ENCODE results near the gene DNAJC12.

The DNAJC12 gene

DNA sequence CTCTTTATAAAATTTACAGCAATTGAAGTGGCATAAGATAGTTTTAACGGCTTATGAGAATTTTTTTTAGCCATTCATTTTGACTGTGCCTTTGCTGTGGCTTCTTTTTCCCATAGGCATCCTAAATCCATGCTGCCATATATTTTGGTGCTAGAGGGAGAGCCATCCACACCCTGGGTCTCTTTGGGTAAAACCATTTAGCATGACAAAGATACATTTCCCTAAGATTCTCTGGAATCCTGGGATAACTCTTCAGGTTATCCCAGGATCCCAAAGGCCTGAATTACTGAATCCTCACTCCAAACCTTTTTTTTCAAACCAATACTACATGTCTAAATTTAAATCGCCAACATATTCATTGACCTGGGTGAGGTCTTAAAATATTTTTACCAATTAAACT lies 28.9 kb downstream of the DNAJC12 start:
- ChIA-PET POLR2A (no interaction called here), CTCF (interaction anchor here (2.5 kb wide), 1 partner anchor 21 kb away, joined by 9 read pairs; no protein-coding TSS in a partner anchor)
- no peak for DNase-seq (ENCODE audit: extremely low spot score)
- TF ChIP-seq, protein P1, sequence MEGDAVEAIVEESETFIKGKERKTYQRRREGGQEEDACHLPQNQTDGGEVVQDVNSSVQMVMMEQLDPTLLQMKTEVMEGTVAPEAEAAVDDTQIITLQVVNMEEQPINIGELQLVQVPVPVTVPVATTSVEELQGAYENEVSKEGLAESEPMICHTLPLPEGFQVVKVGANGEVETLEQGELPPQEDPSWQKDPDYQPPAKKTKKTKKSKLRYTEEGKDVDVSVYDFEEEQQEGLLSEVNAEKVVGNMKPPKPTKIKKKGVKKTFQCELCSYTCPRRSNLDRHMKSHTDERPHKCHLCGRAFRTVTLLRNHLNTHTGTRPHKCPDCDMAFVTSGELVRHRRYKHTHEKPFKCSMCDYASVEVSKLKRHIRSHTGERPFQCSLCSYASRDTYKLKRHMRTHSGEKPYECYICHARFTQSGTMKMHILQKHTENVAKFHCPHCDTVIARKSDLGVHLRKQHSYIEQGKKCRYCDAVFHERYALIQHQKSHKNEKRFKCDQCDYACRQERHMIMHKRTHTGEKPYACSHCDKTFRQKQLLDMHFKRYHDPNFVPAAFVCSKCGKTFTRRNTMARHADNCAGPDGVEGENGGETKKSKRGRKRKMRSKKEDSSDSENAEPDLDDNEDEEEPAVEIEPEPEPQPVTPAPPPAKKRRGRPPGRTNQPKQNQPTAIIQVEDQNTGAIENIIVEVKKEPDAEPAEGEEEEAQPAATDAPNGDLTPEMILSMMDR (IDR thresholded peaks at IDR 0.05; ENCODE audit: control extremely low read depth, extremely low read depth, low read depth, missing control alignments): no peak

DNA sequence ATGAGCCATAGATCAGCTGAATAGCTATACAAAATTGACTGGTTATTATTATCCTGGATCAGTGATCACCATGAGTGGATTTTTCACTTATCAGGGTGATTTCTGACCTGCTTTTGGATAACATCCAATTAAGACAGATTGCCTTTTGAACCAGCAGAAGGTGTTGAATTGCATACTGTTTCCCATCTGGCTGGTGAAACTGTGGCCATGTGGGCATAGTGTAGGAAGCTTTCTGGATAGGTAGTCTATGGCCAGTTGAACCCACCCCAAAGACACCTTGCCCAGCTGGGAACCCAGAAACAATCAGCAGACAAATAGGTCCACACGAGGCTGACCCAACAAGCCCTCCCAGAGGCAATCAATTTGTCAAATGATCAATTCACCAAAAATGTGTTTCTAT lies 29.3 kb downstream of the DNAJC12 start:
- CTCF ChIA-PET: interaction anchor here (2.5 kb wide), 1 partner anchor 20 kb away, joined by 9 read pairs; no protein-coding TSS in a partner anchor
- POLR2A ChIA-PET: no interaction called here
- no peak for DNase-seq (ENCODE audit: extremely low spot score)
- TF ChIP-seq, protein P1 (IDR thresholded peaks at IDR 0.05; ENCODE audit: control extremely low read depth, extremely low read depth, low read depth, missing control alignments): no peak

DNA sequence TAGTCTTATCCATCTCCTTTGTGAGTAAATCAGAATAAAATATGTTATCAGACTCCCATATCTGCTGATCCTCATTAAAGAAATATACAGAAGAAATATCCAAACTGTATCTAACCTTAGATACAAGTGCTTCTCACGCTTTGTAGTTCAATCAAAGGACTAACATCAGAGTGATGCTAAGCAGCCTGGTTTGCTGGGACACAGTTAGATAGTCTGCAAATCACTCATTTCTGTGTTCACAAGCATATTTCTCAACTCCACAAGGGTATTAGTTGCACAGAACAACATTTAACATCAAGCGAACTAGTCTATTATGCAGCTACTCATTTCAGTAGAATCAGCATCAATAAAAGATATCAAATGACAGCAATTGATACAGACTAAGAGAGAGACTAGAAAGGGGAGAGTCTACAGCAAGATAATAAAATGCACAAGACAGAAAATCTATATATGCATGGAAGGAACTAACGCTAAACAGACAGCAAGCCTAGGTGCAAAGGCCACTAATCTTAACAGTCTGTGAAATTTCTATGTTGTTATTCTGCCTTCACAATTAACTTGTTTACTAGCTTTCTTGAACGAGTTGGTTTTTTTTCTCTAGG lies 30.0 kb downstream of the DNAJC12 start:
- DNase-seq (ENCODE audit: extremely low spot score): no peak
- POLR2A ChIA-PET: no interaction called here
- CTCF ChIA-PET: interaction anchor here (2.5 kb wide), 1 partner anchor 20 kb away, joined by 9 read pairs; no protein-coding TSS in a partner anchor
- TF ChIP-seq, protein P1 (IDR thresholded peaks at IDR 0.05; ENCODE audit: control extremely low read depth, extremely low read depth, low read depth, missing control alignments): no peak

DNA sequence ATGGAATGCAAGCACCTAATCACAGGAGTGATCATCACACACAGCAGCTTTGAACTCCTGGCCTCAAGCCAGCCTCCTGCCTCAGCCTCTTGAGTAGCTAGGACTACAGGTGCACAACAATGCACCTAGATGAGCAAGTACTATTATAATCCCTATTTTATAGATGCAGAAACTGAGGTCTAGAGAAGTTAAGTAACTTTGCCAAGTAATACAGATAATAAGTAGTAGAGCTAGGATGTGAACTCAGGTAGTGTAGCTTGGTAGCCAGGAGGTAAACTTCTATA lies 33.7 kb downstream of the DNAJC12 start:
- TF ChIP-seq, protein P1 (IDR thresholded peaks at IDR 0.05; ENCODE audit: control extremely low read depth, extremely low read depth, low read depth, missing control alignments): no peak
- CTCF ChIA-PET: interaction anchor here (0.8 kb wide), 2 partner anchors 10 to 437 kb away, joined by 3 read pairs; no protein-coding TSS in a partner anchor
- POLR2A ChIA-PET: no interaction called here
- no peak for DNase-seq (ENCODE audit: extremely low spot score)

DNA sequence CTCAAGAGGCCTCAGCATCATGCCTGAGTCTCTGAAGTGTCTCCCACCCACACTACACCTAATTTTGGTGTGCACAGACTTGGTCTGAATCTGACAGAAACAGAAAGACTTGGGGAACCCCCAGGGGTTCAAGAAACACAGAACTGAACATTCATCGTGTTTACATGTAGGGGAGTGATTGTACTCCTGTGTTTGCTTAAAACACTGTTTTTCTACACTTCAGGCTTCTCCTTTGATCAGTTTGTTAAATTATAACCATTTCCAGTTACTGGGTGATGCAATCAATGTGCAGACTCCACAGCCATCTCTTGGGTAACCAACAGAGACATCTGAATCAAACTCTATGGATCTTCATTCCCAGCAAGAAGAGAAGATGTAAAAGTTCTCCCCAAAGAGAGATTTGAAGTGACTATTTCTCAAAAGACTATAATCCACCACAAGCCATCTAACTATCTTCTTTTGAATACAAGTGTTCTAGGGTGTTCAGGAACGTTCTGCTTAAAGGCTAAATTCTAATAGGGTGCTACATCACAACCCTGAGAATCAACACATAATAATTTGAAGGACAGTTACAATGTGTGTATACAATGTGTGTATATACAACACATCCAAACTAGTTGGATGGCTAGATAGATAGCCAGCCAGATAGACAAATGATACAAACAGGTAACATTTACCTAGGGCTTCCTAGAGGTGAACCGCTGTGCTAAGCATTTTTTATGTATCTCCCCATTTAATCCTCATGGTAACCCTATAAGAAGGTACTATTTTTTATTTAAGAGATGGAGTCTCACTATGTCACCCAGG lies 34.2 kb downstream of the DNAJC12 start:
- CTCF ChIA-PET: interaction anchor here (2.9 kb wide), 1 partner anchor 52 kb away, joined by 11 read pairs; no protein-coding TSS in a partner anchor
- POLR2A ChIA-PET: no interaction called here
- peak; percentile 52 for DNase-seq (ENCODE audit: extremely low spot score)
- TF ChIP-seq, protein P1 (IDR thresholded peaks at IDR 0.05; ENCODE audit: control extremely low read depth, extremely low read depth, low read depth, missing control alignments): no peak

DNA sequence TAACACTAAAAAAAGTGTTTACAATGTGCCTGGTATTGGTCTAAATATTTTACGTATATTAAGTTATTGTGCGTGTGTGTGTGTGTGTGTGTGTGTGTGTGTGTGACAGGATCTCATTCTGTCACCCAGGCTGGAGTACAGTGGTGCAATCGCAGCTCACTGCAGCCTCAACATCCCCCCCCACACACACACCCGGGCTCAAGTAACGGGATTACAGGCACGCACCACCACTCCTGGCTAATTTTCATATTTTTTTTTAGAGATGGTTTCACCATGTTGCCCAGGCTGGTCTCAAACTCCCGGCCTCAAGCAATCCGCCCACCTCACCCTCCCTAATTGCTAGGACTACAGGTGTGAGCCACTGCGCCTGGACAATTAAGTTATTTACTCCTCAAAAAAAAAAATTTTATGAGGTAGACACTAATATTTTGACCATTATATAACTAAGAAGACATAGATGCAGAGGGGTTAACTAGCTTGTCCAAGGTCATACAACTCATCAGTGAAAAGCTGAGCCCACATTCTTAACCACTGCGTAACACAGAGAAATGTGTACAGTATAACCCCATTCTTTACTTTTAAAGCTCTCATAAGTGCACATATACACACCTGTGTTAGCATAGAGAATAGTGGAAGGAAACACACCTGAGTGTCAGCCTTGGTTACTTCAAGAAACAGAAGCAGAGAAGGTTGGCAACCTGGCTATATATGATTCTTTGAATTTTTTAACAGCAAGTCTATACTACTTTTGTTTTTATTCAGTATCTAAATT lies 35.0 kb downstream of the DNAJC12 start:
- DNase-seq (ENCODE audit: extremely low spot score): no peak
- CTCF ChIA-PET: interaction anchor here (2.9 to 3.3 kb wide), 2 partner anchors 15 to 53 kb away, joined by 11 to 18 read pairs; no protein-coding TSS in a partner anchor
- POLR2A ChIA-PET: no interaction called here
- TF ChIP-seq, protein P1 (IDR thresholded peaks at IDR 0.05; ENCODE audit: control extremely low read depth, extremely low read depth, low read depth, missing control alignments): no peak
